GM15510 (cell line): ENCODE data around the gene HAUS7.

Source experiments
- POLR2A ChIP-seq: IDR thresholded peaks from 3 replicates; pipeline ENCODE4 v1.6.1; 2011; ENCODE audit warnings: borderline replicate concordance; ENCODE audit not compliant: insufficient read length; ENCODE audit errors: extremely low read depth

HAUS7 gene

GRCh38 chrX:153505361-153505760 is 35.0 kb upstream of the HAUS7 start:
- TF ChIP-seq POLR2A, result no peak

- TF ChIP-seq POLR2A, result no peak
These were observed 34.2 kb upstream of the HAUS7 start for GRCh38 chrX:153504445-153505016.

GRCh38 chrX:153502796-153503195 is 32.4 kb upstream of the HAUS7 start:
- TF ChIP-seq POLR2A, result no peak

- TF ChIP-seq POLR2A, result no peak
These were observed 31.8 kb upstream of the HAUS7 start for GRCh38 chrX:153502131-153502530.

- TF ChIP-seq POLR2A, result no peak
These were observed 31.2 kb upstream of the HAUS7 start for GRCh38 chrX:153501530-153501929.

- no peak for TF ChIP-seq POLR2A
These were observed 30.4 kb upstream of the HAUS7 start for GRCh38 chrX:153500676-153501280.

- no peak for TF ChIP-seq POLR2A
These were observed 29.5 kb upstream of the HAUS7 start for GRCh38 chrX:153499876-153500275.

- no peak for TF ChIP-seq POLR2A
These were observed 29.0 kb upstream of the HAUS7 start for GRCh38 chrX:153499341-153499740.

- no peak for TF ChIP-seq POLR2A
These were observed 28.1 kb upstream of the HAUS7 start for GRCh38 chrX:153498453-153498852.

GRCh38 chrX:153496590-153496959 is 26.2 kb upstream of the HAUS7 start:
- no peak for TF ChIP-seq POLR2A

GRCh38 chrX:153495903-153496589 is 25.7 kb upstream of the HAUS7 start:
- no peak for TF ChIP-seq POLR2A

- no peak for TF ChIP-seq POLR2A
These were observed 25.0 kb upstream of the HAUS7 start for GRCh38 chrX:153495362-153495751.

- no peak for TF ChIP-seq POLR2A
These were observed 24.4 kb upstream of the HAUS7 start, which contains the start of gene BGN for GRCh38 chrX:153494541-153495361. TSS of gene BGN (plus strand) at chrX:153494980. CDS start at chrX:153504632, 9,652 bp downstream.

GRCh38 chrX:153494061-153494460 is 23.7 kb upstream of the HAUS7 start:
- TF ChIP-seq POLR2A, result no peak

- TF ChIP-seq POLR2A, result no peak
These were observed 22.7 kb upstream of the HAUS7 start for GRCh38 chrX:153493085-153493484.

GRCh38 chrX:153492543-153492942 is 22.2 kb upstream of the HAUS7 start:
- TF ChIP-seq POLR2A, result no peak

GRCh38 chrX:153491918-153492317 is 21.5 kb upstream of the HAUS7 start:
- TF ChIP-seq POLR2A, result no peak
